A673 (cell line): Measurements from ENCODE around the gene RNF148. TPM values are rescaled to one million over a fixed set of nuclear protein-coding genes. Genes with fewer than 3 reads are reported as not detected.
"Not testable (repeated sequence)": the region's sequence is repeated elsewhere in the genome, so short reads cannot be mapped to it uniquely, and the experiment has no call there.

ENCODE experiments used
- BruUV-seq: library from RNA; stranded (reverse); fragments of 400-500 nt; replicated peaks from 2 replicates; lab custom pipeline; 2021; lab: Mats Ljungman, UMichigan
- CTCF ChIA-PET: fragments of 300-600 bp; sonication (Branson Sonifier 250); formaldehyde crosslinking; loops from one replicate; lab custom pipeline; 2022; ENCODE audit warnings: antibody characterized with exemption; lab: Charles Lee
- POLR2A ChIA-PET: fragments of 300-600 bp; sonication (Branson Sonifier 250); formaldehyde crosslinking; loops from one replicate; lab custom pipeline; 2022; ENCODE audit warnings: antibody characterized with exemption; ENCODE audit not compliant: low non-redundant PET; lab: Charles Lee
- DNase-seq: peaks from one replicate; pipeline ENCODE4 v3.0.0-alpha.2; 2015; ENCODE audit warnings: low spot score
- H3K27ac ChIP-seq: fragments of 200-600 bp; sonication (generic); 2 replicates; pipeline ENCODE4 v1.5.1; 2016; ENCODE audit warnings: mixed run types, low read depth, mild to moderate bottlenecking, mixed read lengths, antibody characterized with exemption, low read length; ENCODE audit not compliant: poor library complexity, severe bottlenecking
- H3K27me3 ChIP-seq: fragments of 200-600 bp; sonication (generic); replicated peaks from 2 replicates; pipeline ENCODE4 v1.6.1; 2017; ENCODE audit warnings: mixed run types, low read depth, mild to moderate bottlenecking, mixed read lengths, antibody characterized with exemption, low read length; ENCODE audit not compliant: insufficient read depth, poor library complexity
- H3K36me3 ChIP-seq: fragments of 200-600 bp; sonication (generic); 2 replicates; pipeline ENCODE4 v1.6.1; 2016; ENCODE audit warnings: mixed run types, mild to moderate bottlenecking, mixed read lengths, antibody characterized with exemption, low read length; ENCODE audit not compliant: insufficient read depth, poor library complexity, severe bottlenecking
- H3K4me1 ChIP-seq: fragments of 200-600 bp; sonication (generic); 2 replicates; pipeline ENCODE4 v1.6.1; 2017; ENCODE audit warnings: mixed run types, mild to moderate bottlenecking, mixed read lengths, antibody characterized with exemption, low read length; ENCODE audit not compliant: insufficient read depth, poor library complexity, severe bottlenecking
- H3K4me3 ChIP-seq: fragments of 200-600 bp; sonication (generic); 2 replicates; pipeline ENCODE4 v1.5.1; 2016; ENCODE audit warnings: low read depth, mixed run types, mild to moderate bottlenecking, mixed read lengths, low read length; ENCODE audit not compliant: poor library complexity, severe bottlenecking
- H3K9me3 ChIP-seq: fragments of 200-600 bp; sonication (generic); 2 replicates; pipeline ENCODE4 v1.6.1; 2016; ENCODE audit warnings: mixed run types, low read depth, mild to moderate bottlenecking, mixed read lengths, antibody characterized with exemption, low read length; ENCODE audit not compliant: poor library complexity, severe bottlenecking
- CTCF ChIP-seq: fragments of 300-800, 200-600 bp; sonication (generic); conservative IDR thresholded peaks from 2 replicates; pipeline ENCODE4 v1.5.1; 2017; ENCODE audit warnings: low read depth, mild to moderate bottlenecking, antibody characterized with exemption, low read length, moderate library complexity, mixed read lengths
- EZH2 ChIP-seq: fragments of 200-600 bp; sonication (generic); IDR thresholded peaks from 2 replicates; pipeline ENCODE4 v1.6.1; 2017; ENCODE audit warnings: borderline replicate concordance, low read depth, mild to moderate bottlenecking, mixed read lengths, antibody characterized with exemption, low read length; ENCODE audit not compliant: poor library complexity, severe bottlenecking
- intact Hi-C: fragments of 100-400 bp; cut with micrococcal nuclease; formaldehyde crosslinking; loops from one replicate; pipeline ENCODE4 v1.10.0; 2022; ENCODE audit not compliant: unreplicated experiment
- total RNA-seq: library from RNA; stranded (reverse); gene quantifications from 2 replicates; pipeline ENCODE4 v1.2.3, GENCODE V29; 2021

Gene RNF148
- total RNA-seq, 1 experiment from 2014 or later = 5.4 TPM

- no peak for DNase-seq
- no peaks in the 10 kb centered on the region for H3K36me3 ChIP-seq
- H3K27ac ChIP-seq = no peak overlapping the region
- ChIA-PET CTCF (no interaction called here), POLR2A (interaction anchor here (0.7 kb wide), 1 partner anchor 104 kb away, joined by 3 read pairs; no protein-coding TSS in a partner anchor)
- H3K9me3 ChIP-seq = no peaks in the 10 kb centered on the region
- BruUV-seq = no TSS peak
- no peaks in the 10 kb centered on the region for H3K27me3 ChIP-seq
- H3K4me1 ChIP-seq = no peaks in the 10 kb centered on the region
- TF ChIP-seq CTCF = no peak
- no peak for TF ChIP-seq EZH2
- intact Hi-C loops = no loop called here
- H3K4me3 ChIP-seq = no peak overlapping the region
Measured at GRCh38 chr7:122686360-122686878, 16.3 kb downstream of the RNF148 start.

- ChIA-PET POLR2A (no interaction called here), CTCF (no interaction called here)
- Histone ChIP-seq H3K36me3 (no peaks in the 10 kb centered on the region), H3K4me3 (no peak overlapping the region), H3K9me3 (no peaks in the 10 kb centered on the region), H3K27ac (no peak overlapping the region), H3K27me3 (no peaks in the 10 kb centered on the region), H3K4me1 (no peaks in the 10 kb centered on the region)
- intact Hi-C loops = no loop called here
- BruUV-seq = no TSS peak
- no peak for DNase-seq
- no peak for TF ChIP-seq EZH2
- TF ChIP-seq CTCF = no peak
Measured at GRCh38 chr7:122684504-122684903, 18.2 kb downstream of the RNF148 start.

- no peak overlapping the region for H3K4me3 ChIP-seq
- no peak overlapping the region for H3K27ac ChIP-seq
- intact Hi-C loops = no loop called here
- ChIA-PET POLR2A (no interaction called here), CTCF (no interaction called here)
- no peaks in the 10 kb centered on the region for H3K9me3 ChIP-seq
- H3K36me3 ChIP-seq = no peaks in the 10 kb centered on the region
- H3K4me1 ChIP-seq = no peaks in the 10 kb centered on the region
- TF ChIP-seq CTCF = no peak
- TF ChIP-seq EZH2 = no peak
- DNase-seq = no peak
- no TSS peak for BruUV-seq
- H3K27me3 ChIP-seq = no peaks in the 10 kb centered on the region
Measured at GRCh38 chr7:122682815-122683550, 19.7 kb downstream of the RNF148 start.

GRCh38 chr7:122681186-122681585, 21.5 kb downstream of the RNF148 start:
- POLR2A ChIA-PET, intact Hi-C loops, H3K9me3 ChIP-seq, H3K4me3 ChIP-seq, H3K27ac ChIP-seq, CTCF ChIA-PET, H3K4me1 ChIP-seq, H3K27me3 ChIP-seq, DNase-seq, H3K36me3 ChIP-seq, BruUV-seq: not testable (repeated sequence)
